GM21825 (cell line): Measurements from ENCODE around the gene ADAM10.

Experiments used
- ATAC-seq: cut with Tn5 transposase; IDR thresholded peaks from one replicate; pipeline ENCODE4 v1.9.1; 2021; ENCODE audit warnings: mild to moderate bottlenecking, moderate library complexity; ENCODE audit not compliant: unreplicated experiment

ADAM10 gene

DNA sequence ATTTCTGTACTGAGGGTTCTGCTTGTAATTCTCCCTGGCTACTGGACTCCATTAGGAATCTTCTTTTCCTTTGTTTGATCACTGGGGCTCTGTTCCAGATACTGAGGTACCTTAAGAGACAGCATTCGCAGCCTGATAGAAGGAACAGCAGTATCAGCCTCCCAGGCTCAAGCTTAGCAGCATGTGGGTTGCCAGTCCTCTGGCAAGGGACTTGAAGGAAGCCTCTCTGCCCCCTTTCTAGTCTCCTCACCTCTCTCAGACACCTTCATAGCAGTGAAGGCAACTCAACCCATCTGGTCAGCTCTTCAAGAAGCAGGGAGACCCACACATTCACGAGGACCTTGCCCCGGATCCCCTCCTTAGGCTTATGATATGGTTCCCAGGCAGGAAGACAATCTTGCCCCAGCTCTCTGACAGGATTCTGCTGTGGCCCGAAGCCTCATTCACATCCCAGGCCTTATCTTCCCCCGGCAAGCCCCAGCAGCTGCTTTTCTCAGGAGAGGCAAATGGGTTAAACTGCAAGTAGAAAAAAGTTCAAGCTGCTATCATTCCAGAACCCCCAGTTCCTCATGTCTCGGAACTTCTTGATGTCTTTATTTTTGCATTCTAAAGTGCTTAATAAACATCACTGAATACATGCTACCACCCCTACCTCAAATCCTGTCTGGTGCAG is 164.6 kb downstream of the ADAM10 start:
- ATAC-seq, result no peak

- no peak for ATAC-seq
These were observed 166.2 kb downstream of the ADAM10 start for GRCh38 chr15:58583171-58583908.

DNA sequence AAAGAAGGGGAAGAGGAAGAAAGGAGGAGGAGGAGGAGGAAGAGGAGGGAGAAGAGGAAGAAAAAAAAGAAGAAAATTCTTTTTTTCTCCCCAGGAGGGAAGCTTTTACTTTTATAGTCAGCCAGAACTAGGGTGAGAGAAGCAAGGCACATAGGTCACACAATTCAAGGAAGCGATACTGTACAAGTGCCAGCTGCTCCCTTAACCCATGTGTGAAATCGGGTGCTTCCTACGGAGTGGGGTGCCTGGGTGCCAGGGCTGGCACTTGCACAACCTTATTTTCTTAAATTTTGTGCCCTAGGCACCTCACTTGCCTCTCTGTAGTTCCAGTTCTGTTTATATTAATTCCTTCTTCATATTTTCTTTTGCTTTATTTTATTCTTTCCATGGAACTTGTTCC is 167.3 kb downstream of the ADAM10 start:
- ATAC-seq, result no peak

DNA sequence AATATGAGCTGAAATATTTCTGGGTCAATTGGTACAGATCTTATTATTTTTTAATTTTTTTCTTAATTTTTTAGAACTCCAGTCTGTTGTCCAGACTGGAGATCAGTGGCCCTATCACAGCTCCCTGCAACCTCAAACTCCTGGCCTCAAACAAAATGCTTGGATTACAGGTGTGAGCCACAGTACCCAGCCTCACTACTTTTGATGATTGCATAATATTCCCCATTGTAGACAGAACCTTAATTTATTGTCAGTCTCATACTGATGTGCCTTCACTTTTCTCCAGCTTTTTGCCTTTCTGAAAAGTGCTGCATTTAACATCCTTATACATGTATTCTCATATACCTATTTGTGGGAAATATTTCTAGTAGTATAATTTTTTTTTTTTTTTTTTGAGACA is 172.8 kb downstream of the ADAM10 start:
- no peak for ATAC-seq

- ATAC-seq, result no peak
These were observed 174.3 kb downstream of the ADAM10 start for GRCh38 chr15:58575045-58575786.

DNA sequence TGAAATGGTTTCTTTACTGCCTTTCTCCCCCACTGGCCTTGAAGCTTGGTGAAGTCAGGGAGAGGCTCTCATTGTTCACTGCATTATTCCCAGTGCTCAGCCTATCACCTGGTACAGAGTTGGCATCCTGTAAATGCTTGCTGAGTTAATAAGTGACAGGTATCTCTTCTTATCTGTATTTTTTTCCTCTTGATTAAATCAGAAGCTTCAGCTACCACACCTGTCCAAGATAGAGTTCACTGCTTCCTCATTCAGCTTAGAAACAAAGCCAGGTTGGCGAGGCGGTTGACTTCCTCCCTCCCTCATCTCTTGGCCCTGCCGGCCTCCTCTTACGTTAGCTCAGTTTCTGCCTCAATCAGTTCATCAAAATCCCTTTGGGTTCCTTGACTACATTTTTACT is 174.9 kb downstream of the ADAM10 start:
- no peak for ATAC-seq

DNA sequence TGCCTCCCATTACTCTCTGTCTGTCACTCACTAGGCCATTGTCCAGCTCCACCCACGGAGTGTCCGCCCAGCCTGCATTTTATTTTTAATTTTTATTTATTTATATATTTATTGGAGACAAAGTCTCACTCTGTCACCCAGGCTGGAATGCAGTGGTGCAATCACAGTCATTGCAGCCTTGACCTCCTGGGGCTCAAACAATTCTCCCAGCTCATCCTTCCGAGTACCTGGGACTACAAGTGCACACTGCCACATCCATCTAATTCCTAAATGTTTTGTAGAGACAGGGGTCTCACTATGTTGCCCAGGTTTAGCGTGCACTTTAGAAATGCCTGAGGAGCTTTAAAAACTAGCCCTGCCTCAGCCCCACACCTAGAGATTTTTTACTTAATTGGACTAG is 176.2 kb downstream of the ADAM10 start:
- no peak for ATAC-seq

DNA sequence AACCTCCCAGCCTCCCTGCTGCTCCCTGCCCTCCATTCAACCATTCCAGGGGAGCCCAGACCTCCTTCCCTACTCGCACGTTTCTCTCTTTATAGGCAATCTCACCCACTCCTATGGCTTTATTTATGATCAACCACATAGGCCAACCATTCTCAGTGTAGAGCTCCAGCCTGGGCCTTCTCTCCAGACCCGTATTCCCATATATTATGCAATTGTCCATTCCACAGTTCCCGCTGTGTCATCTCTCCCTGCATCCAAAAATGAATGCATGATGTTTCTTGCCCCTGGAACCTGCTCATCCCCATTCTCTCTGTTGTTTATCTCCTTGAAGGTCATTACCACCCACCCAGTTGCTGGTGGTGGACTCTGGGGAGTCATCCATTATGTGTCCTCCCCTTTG is 177.0 kb downstream of the ADAM10 start:
- ATAC-seq, result no peak

- no peak for ATAC-seq
These were observed 178.0 kb downstream of the ADAM10 start for GRCh38 chr15:58571491-58571890.

DNA sequence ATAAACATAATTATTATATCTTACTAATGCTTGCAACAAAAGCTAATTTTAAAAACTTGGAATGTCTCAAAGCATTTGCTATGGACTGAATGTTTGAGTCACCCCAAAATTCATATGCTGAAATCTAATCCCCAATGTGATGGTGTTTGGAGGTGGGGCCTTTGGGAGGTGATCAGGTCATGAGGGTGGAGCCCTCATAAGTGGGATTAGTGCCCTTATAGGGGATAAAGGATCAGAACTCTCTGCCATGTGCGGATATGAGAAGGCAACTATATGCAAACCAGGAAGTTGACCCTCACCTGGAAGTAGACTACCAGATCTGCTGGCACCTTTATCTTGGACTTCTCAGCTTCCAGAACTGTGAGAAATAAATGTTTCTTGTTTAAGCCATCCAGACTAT is 180.1 kb downstream of the ADAM10 start:
- ATAC-seq, result no peak

DNA sequence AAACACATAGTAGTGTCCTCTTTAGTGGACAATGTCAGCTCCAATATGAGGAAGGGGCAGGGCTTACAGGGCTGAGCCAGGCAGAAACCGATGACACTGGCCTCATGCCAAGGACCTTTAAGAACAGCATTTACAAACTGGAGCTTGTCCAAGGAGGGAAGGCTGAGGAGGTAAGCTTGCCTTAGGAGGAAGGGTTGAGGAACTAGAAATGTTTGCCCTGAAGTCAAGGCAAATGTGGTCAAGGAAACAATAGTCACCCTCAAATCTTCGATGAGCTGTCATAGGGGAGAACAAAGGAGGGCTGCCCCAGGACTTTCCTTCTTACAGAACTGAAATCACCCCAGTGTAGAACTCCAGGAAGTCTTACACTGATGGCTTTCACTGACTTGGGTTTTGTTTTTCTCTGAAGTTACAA is 181.3 kb downstream of the ADAM10 start:
- no peak for ATAC-seq

- ATAC-seq, result no peak
These were observed 183.5 kb downstream of the ADAM10 start for GRCh38 chr15:58566029-58566428.

- ATAC-seq, result no peak
These were observed 183.9 kb downstream of the ADAM10 start for GRCh38 chr15:58565619-58566018.

DNA sequence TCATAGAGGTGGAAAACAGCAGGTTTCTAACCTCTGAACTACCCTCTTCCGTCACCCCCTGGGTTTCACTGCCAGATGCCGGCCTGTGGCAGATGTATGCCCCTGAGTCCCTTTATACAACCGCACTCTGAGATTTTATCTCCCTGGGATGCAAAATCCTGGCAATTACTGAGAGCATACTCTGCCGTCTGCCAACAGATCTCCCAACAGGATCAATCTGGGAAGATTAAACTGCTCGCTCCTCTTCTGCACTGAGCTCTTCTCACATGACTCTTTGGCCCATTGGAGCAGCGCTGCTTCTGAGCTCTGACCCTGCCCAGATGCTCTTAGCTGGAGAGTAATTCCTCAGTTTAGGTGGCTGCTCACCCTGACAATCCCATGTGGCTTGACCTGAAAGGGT is 184.5 kb downstream of the ADAM10 start:
- no peak for ATAC-seq

DNA sequence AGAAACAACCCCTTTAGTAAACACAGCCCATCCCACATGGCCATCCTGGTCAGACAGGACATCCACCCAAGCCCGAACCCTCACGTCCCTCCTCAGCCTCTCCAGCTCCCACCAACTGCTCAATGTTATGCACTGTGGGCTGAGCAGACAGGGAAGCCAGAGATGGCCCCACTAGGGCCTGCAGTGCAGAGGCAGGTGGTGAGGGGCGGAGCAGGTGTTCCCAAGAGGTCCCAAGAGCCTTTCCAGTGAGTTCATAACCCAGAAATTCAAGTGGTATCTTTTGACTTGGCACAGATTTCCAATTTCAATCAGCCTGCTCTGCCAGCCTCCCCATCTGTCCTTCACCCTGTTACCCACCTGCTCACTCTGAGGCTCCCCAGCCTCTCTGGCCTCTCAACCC is 187.4 kb downstream of the ADAM10 start:
- ATAC-seq, result no peak

- ATAC-seq, result no peak
These were observed 188.2 kb downstream of the ADAM10 start for GRCh38 chr15:58561321-58561720.

- no peak for ATAC-seq
These were observed 189.5 kb downstream of the ADAM10 start for GRCh38 chr15:58559904-58560588.

- ATAC-seq, result no peak
These were observed 190.7 kb downstream of the ADAM10 start for GRCh38 chr15:58558777-58559176.

- ATAC-seq, result no peak
These were observed 193.0 kb downstream of the ADAM10 start for GRCh38 chr15:58556541-58556940.

GRCh38 chr15:58556028-58556361 is 193.5 kb downstream of the ADAM10 start:
- no peak for ATAC-seq
